GM06990 (cell line): ENCODE data around the gene MCRS1.

ENCODE experiments used
- DNase-seq: peaks from one replicate; pipeline ENCODE4 v3.0.0-alpha.2; 2011; ENCODE audit not compliant: insufficient read length; ENCODE audit errors: extremely low read depth
- H3K27me3 ChIP-seq: replicated peaks from 2 replicates; pipeline ENCODE4 v1.6.0; 2011; ENCODE audit warnings: low read length; ENCODE audit not compliant: control insufficient read depth, insufficient read depth
- H3K36me3 ChIP-seq: 2 replicates; pipeline ENCODE4 v1.5.1; 2011; ENCODE audit warnings: low read length; ENCODE audit not compliant: control insufficient read depth, insufficient read depth
- H3K4me3 ChIP-seq: replicated peaks from 2 replicates; pipeline ENCODE4 v1.5.1; 2011; ENCODE audit warnings: low read depth, mild to moderate bottlenecking, control low read depth, low read length
- TF ChIP-seq, protein P1 (sequence below): IDR thresholded peaks from 2 replicates; pipeline ENCODE4 v1.5.1; 2011; ENCODE audit warnings: low read length, control low read depth, mild to moderate bottlenecking, inconsistent platforms; ENCODE audit not compliant: insufficient read depth, poor library complexity, severe bottlenecking

MCRS1 gene

DNA sequence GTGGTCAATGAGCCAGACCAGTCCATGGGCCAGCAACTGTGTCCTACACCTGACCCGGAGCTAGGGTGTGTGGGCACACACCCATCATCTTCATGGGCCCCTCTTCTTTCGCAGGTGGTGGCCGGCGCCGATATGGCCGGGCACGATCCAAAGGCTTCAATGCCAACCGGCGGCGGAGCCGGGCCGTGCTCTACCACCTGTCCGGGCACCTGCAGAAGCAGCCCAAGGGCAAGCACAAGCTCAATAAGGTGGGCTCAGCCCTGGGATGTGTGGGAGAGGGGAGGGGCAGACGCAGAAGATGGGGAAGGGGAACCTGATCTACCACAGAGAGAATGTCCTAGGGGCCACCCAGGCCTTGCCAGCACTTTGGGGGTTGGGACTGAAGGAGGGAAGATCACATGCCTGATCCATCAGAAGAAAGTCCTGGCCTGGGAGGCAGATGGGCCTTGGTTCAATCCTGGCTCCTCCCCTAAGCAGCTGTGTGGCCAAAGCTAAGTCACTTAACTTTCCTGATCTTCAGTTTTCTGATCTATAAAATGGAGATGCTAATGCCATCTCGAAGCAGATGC is 25.3 kb downstream of the MCRS1 start:
- TF ChIP-seq, protein P1, sequence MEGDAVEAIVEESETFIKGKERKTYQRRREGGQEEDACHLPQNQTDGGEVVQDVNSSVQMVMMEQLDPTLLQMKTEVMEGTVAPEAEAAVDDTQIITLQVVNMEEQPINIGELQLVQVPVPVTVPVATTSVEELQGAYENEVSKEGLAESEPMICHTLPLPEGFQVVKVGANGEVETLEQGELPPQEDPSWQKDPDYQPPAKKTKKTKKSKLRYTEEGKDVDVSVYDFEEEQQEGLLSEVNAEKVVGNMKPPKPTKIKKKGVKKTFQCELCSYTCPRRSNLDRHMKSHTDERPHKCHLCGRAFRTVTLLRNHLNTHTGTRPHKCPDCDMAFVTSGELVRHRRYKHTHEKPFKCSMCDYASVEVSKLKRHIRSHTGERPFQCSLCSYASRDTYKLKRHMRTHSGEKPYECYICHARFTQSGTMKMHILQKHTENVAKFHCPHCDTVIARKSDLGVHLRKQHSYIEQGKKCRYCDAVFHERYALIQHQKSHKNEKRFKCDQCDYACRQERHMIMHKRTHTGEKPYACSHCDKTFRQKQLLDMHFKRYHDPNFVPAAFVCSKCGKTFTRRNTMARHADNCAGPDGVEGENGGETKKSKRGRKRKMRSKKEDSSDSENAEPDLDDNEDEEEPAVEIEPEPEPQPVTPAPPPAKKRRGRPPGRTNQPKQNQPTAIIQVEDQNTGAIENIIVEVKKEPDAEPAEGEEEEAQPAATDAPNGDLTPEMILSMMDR: no peak
- peaks cover 3% of the 10 kb centered on the region for H3K27me3 ChIP-seq
- no peaks in the 10 kb centered on the region for H3K36me3 ChIP-seq
- no peak overlapping the region for H3K4me3 ChIP-seq
- DNase-seq: no peak

- H3K27me3 ChIP-seq: peaks cover 5% of the 10 kb centered on the region
Observed at GRCh38 chr12:49541911-49542505, 25.9 kb downstream of the MCRS1 start.

GRCh38 chr12:49541140-49541861 is 26.6 kb downstream of the MCRS1 start:
- no peak overlapping the region for H3K4me3 ChIP-seq
- TF ChIP-seq, protein P1: no peak
- peaks cover 5% of the 10 kb centered on the region for H3K27me3 ChIP-seq
- DNase-seq: no peak
- H3K36me3 ChIP-seq: no peaks in the 10 kb centered on the region

More at GRCh38 chr12:49541911-49542505, 25.9 kb downstream of the MCRS1 start:
- TF ChIP-seq, protein P1: no peak
- Histone ChIP-seq H3K36me3 (no peaks in the 10 kb centered on the region), H3K4me3 (no peak overlapping the region)
- DNase-seq: no peak

DNA sequence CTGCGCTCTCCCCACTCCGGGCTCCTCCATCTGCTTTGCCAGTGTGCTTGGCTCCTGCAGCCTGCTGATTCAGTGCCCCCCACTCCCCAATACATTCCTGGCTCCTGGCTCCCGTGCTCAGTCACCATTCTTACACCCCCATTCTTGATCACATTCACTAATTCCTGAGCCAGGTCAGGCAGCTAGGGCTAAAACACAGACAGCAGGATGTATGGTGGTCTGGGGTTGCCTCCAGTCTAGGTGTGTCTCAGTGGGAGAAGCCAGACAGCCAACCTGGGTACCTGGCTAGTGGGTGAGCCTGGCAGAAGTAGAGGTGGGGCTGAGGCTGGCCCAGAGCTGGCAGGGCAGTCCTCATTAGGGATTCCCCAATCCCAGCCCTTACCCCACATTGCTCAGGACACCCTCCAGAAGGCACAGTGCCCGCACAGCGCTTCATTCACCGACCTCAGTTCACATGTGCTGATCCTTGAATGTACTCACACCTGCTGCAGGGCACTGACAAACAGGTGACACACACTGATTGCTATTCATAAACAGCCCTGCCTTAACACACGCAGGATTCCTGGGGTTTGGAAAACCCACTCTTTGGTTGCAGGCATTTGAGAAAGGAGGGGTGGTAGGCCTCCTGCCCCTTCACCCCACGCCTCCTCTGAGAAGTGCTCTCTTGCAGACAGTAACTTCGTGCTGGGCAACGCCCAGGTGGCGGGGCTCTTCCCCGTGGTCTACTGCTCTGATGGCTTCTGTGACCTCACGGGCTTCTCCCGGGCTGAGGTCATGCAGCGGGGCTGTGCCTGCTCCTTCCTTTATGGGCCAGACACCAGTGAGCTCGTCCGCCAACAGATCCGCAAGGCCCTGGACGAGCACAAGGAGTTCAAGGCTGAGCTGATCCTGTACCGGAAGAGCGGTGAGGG is 27.5 kb downstream of the MCRS1 start:
- Histone ChIP-seq H3K27me3 (peaks cover 5% of the 10 kb centered on the region), H3K36me3 (no peaks in the 10 kb centered on the region), H3K4me3 (no peak overlapping the region)
- TF ChIP-seq, protein P1: no peak
- no peak for DNase-seq

- no peak overlapping the region; the same call in 1 of the 2 replicates for H3K4me3 ChIP-seq
- TF ChIP-seq, protein P1: no peak
- H3K36me3 ChIP-seq: no peaks in the 10 kb centered on the region
- no peak for DNase-seq
- peaks cover 5% of the 10 kb centered on the region for H3K27me3 ChIP-seq
Observed at GRCh38 chr12:49539406-49540228, 28.3 kb downstream of the MCRS1 start.
